ENCODE measurements around the gene LHFPL2.

The LHFPL2 gene

DNA sequence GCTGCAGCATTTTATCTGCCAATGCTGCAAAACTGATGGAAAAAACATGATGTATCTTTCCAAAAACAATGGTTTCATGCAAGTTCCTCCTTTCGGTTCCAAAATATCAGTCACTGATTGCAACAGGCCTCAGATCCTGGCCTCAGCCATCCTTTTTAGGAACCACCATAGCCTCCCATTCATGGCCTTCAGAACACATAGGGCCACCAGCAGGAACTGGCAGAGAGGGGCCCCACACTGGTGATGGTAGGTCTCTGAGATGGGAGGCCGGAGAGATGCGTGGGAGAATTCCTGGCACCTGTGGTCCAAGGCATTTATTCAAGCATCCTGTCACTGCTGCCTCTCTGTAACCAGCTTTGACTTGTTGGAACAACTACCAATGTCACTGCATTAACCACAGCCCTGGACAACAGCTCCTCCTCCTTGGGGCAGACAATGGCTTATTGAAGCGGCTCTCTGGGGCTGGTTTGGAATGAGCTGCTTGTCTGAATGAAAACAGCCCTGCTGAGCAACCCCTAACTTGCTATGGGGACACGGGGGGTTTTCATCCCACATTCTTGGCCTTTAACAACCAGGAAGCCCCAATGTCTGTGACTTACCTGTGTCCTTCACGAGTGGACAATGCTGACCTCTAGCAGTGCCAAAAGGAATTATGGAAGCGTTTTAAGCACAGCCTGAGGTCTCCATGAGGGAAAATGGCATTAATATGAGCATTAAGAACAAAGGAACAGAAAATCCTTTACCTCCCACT lies 108.1 kb downstream of the LHFPL2 start:
- DNase-seq = no peak

DNA sequence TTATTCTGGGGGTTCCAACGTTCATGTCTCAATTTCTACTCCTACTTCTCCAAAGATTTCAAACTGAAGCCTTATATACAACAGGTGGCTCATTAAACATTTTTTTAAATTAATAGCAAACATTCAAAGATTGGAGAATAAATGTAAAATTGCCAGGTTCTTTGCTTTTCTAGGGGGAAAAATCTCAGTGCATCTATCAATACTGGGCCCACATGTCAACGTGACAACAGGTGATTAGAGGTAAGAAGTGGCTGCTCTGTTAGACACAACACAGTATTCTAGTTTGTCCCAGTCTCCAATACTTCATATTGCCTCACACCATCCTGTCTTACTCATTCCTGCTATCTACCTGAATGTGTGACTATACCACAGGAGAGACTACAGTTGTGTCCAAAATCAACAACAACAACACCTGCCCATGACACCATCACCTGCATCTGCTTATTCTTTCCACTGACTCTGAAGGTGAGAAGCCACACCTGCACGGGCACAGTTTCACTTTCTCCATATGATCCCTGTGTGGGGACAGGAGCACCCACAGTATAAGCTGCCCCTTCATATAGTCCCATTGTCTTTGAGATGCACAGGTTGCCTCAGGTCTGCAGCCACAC lies 110.2 kb downstream of the LHFPL2 start:
- no peak for DNase-seq

DNA sequence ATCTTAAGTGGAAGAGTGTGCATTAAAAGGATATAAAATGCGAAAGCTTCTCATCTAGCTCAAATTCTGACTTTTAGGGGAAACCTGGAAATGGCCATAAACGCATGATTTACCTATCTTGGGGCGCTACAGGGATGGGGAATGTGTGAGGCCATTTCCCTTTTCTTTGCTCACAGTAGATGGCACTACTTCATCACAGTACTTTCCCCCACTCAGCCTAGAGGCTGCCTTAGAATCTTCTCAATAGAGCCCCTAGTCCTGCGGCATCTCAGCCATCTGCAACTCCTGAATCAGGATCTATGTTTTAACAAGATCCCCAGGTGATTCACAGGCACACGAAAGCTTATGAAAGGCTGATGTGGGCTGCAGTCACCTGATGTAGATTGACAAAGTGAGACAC lies 110.8 kb downstream of the LHFPL2 start:
- peak; percentile 13 for DNase-seq

DNA sequence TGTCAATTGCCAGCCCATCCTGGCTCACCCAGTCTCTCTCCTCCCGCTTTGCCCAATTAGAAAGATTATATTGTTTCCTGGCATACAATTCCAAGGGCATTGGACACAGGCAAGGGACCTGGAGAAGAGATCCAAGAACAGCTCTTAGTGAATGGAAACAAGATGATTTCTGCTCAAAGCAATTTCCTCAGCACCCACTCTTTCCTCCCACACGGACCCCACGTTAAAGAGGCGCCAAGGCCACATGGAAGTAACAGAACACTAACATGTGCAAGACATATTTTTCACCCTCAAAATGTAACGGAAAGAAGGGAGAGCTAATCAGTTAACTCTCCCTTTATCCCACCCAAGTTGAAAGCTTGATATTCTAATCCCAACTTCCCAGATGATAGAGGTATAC lies 111.2 kb downstream of the LHFPL2 start:
- DNase-seq = no peak

DNA sequence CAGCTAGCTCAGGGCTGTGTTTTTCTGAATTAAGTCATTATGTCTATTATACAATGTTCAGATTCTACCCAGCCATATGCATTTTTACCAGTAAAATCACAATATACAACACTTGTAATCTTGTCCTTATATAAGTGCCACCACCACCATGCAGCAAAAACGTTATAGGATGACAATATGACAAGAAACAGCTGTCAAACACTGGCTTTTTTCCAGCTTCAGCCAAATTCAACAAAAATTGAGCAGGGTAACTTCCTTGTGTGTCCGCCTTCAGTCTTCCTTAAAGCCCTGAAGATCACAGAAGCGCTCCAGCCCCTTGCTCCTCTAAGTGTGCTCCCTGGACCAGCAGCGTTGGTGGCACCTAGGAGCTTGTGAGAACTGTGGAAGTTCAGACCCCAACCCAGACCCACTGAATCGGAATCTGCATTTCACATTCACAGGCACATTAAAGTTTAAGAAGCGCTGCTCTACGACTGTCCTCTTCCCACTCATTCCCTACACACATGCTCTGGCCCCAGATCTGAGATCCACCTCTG lies 111.8 kb downstream of the LHFPL2 start:
- DNase-seq = no peak

DNA sequence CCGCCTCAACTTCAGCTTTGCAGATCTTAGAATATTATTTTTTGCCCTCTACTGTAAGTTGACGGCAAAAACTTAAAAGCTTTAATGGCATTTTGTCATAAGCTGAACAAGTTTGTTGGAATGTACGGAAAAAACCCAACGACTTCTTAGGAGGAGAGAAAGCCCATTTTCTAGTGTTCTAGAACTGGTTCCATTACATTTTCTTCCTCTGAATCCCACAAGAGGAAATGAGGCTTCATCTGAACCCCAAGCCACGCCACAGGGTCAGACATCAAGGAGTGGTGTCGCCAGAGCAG lies 113.7 kb downstream of the LHFPL2 start:
- no peak for DNase-seq

DNA sequence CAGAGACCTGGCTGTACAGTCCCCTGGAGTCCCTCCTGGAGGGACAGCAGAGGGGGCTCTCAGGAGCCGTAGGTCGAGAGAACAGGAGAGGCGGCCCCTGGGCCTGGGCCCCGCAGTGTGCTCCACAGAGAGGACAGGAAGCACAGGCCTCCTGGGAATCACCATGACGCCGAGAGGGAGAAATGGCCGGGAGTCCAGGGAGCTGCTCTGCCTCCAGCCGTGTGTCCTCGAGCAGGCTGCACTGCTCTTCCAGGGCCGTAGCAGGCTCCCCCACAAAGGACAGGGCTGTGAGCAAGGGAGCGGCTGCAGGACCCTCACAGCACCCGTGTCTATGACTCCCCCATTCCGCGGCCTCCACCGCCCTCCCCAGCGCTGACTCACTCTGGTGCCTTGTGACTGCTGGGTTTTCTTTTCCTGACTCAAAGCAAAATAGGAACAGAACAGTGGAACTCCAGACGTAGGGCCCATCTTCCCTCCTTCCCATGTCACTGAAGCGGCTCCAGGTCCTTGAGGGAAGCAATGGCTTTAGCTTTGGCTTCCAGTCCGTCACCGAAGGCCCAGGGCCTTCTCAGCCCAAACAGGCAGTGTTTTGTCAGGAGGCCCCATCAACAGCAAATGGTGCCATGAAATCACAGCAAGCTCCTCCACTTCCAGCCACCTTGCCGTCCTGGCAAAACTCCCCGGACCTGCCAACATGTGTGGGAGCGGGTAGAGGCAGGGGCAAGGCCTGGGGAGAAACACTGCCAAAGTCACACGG lies 114.2 kb downstream of the LHFPL2 start:
- no peak for DNase-seq

DNA sequence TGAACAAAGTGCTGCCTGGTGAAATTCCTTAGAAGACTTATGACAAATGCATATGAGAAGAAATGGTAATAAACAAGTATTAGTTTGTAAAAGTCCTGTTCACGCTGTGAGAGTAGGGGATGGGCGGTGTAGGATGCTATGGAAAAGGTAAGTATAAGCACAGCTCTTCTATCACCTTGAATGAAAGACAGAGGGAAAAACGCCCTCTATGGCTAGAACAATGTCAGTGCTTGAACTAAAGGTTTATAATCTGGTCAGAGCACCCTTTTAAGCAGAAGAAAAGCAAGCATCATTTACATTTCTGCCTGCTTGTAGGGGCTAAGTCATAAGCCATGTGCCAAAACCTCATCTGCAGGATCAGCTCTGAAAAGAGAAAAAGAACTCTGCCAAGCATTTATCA lies 115.2 kb downstream of the LHFPL2 start:
- peak; percentile 32 for DNase-seq

DNA sequence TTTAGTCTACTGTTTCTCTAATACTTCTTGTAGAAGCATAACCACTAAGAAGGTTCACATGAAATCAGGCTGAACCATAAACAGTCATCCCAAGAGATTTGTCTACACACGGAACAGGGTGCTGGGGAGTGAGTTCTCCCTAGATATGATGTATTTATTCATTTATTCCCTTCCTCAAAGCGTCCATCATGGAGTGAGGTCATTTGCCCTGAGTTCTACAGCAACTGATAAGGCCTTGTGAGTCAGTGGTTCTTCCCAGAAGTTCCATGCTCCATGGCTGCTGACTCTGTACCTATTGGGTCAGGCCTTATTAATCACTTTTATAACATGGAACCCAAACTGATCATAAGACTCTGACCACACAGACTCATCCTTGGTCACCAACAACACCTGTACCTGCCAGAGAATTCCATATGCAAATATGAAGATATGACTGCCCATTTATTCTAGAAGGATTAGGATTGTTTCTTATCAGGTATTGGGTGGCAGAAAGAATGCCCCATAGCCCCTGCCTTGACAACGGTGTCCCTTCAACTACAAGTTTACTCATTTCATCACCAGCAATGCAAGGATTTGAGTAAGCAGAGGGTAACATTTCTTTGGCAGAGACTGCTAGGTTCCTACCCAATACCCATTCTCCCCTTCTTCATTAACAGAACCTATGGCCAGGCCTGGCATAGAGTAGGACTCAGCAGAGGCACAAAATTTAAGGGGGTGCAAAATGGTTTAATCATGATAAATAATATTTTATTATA lies 118.1 kb downstream of the LHFPL2 start:
- DNase-seq = peak; percentile 29

DNA sequence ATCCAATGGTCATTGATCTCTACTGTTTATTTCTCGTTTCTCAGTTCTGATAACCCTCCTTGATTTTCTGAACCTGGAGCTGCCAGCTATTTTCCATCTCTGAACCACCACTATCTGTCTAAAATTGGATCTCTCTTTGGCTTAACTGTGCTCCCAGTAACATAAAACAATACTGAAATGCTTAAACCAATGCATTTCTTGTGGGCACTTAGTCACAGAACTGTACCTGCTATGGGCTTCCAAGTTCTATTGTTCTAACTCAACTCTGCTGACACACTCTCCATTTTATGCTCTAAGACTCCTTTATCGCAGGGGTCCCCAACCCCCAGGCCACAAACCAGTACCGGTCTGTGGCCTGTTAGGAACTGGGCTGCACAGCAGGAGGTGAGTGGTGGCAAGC lies 120.6 kb downstream of the LHFPL2 start:
- DNase-seq = no peak

DNA sequence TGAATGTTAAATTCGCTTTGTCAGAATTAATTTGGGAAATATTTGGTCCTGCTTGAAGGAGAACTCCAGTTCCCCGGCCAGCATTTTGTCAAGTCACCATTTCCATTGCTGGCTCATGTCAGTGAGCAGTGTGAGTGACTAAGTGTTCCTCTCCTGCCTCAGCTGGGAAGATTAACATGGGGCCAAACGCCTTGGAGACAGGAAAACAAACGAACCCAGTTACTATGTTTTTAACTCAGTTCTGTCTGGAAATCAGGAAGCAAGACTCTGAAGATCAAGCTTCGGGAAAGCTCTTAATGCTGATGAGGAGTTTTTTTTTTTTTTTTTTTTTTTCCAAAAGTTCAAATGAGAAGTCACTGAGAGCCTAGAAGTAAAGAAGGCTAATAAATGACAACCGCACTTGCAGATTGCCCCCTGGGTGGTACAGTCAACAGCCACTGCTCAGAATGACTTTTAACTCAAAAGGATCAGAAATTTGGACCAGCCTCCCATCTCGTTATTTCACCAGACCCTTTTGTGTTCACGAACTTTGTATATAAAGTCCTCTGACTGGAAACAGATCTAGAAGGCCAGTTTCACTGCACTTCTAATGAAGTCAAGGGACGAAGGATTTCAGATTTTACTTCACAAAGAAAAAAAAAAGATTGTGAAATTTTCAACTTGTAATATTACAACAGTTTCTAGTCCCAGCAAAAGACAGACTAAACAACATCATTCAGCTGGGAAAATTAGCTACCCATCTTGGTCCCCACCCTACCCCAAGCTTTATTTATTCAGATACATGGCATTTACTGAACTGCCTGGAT lies 121.3 kb downstream of the LHFPL2 start:
- no peak for DNase-seq

DNA sequence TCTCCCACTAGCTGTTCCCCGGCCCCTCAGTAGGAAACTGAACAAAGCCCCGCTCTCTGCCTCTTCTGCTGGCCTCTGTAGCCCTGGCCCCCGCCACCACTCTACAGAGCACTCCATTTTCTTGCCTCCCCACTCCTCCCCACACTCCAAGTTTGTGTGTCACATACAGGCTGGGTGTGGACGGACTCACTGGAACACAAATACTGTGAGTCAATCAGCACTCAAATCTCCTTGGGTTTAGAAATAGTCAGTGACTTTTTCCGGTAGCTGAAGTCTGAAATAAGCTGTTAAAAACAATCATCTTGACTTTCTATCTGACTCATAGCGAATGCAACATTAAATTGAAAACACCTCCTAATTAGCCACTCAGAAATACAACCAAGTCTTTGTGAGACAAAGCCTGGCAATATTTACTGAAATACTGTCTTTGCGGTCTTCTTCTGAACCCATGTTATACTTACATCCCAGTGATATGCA lies 122.5 kb downstream of the LHFPL2 start:
- peak; percentile 63 for DNase-seq

DNA sequence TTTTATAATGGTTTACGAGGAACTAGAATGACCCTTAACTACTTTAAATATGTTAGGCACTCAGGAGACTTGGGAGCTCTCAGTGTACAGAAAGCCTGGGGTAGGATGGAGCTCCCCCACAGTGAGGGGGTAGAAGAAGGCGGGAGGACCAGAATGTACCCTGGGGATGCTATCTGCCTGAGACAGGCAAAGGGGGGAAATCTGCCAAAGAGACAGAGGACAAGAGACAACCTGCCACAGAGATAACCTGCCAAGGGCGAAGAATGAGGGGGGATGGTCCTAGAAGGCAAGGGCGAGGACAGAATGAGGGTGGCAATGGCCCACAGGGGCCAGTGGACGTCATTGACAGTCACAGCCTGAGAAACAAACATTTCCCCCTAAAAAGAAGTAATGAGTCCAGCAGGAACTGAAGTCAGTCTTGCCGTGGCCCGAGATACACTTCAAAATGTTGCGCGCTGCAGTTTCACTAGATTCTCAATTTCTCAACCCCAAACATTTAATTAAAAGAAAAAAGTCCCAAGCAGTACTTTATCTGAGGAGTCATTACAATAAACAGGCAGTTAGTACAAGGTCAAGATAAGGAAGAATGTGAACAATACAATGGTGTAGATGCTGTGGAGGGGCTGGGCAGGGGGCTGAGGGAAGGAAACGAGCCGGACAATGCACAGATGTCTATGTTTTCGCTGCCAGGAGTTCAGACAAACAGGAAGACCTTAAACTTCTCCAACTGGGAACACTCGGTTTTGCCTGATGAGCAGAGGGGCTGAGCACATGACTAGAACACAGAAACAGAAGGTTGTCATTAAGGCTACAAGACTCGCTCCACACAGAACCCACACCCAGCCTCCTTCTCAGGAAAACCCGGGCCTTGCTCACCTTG lies 125.0 kb downstream of the LHFPL2 start:
- DNase-seq = no peak

DNA sequence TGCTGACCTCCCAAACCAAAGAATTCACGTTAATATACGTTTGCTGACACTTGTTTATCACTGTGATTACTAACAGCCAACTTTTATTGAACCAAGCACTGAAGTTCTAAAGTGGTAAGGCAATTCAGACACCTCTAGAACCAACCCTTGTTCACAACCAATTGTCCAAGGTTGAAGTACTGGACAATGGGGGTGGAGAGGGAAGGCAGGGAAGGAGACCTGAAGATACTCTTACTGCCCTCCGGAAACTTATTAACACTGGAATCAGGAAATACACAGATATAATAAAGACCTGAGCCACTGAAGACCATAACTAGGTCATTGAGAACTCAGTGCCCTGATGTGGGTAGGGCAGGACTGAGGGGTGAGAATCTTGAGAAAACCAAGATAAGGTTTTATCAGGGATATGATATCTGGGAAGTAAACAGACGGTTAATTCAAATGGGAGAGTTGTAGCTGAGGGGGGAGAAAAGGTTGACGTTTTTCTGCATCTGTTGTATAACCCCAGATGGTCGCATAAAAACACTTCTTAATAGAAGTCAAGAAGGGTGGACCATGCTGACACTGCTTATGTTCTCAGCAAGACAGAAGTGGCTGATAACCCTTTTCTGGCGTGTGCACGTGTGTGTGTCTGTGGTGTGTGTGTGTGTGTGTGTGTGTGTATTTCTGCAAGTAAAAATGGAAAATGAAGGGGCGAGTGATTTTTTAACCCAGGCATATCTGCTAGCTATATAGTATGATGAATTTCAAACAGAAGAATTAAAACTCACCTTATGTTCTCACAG lies 125.9 kb downstream of the LHFPL2 start:
- no peak for DNase-seq

DNA sequence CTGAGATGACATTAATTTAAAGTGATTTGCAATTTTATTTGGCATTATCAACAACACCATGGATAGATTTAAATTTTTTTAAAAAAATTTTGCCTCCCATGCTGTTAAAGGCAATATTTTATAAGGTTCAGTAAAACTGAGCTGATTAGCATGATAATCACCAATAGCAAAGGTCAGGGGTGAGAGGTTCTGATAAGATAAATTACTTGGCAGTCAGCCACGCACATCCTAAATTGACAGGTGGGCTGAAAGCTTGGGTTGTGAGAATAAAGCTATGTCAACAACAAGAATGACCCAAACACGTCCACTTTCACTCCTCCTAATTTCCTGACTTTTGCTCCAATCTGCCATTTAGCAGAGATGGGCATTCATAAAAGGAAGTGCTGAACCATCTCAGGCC lies 127.1 kb downstream of the LHFPL2 start:
- DNase-seq = no peak

DNA sequence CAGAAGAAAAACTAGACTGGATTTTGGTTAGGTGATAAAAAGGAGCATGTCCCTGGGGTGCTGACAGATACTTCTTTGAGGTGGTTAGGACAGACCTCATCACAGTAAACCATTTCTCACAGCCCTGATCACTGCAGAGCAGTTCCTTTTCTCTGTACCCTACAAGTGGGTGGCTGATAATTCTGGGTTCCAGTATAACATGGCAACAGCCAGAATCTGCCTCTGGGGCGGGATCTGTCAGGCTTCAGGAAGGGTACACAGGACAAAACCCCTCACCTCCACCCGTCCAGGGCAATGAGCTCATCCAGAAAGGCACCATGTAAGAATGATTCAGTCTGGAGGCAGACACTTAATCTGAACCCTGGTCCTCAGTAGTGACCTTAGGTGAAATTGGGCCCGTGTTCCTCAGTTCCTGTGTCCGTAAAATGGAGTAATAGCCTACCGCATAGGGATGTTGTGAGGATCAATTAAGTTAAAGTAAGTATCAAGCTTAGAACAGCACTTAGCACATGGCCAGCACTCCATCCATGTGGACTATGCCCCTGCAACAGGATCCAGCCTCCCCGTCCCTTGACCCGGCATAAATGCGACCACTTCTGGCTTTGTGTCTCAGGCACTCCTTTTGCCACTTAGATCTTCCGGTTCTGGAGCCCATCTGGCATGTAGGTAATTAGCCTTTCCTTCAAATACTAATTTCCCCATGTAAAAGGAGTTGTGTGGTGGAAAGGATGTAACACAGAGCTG lies 129.2 kb downstream of the LHFPL2 start:
- no peak for DNase-seq

DNA sequence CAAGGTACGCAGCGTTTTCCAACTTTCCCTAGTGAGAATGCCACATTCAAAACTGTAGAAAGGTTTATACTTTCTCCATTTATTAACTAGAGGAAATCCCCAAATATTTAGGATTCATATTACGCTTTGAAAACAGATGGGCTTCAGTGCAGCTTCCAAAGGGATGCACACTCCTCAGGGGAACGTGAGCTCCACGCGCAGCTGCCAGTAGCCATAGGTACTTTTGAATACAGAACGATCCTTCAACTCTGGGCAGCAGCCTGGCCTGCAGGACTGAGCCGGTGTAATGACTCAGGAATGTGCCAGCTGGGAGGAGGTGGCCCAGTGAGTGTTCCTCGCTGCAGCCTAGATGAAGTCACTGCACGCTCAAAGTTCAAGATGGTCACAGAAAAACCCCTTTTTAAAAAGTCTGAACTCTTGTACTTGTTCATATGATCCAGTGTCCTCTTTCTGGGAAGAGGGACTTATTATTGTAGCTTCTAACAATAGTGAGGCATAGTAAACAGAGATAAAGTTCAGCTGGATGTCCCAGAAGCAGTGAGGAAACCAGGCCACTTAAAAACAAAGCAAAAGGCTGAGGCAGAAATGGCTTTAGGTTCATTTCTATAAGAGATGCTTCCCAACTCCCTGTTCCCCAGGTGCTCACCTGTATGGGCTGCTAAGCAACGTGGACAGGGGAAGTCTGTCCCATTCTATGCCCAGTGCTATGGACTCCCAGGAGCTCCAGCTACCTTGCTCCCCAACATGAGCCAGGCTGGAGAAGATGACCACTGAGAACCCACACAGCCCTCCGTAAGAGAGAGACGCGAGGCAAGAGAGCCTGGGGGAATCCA lies 130.0 kb downstream of the LHFPL2 start:
- no peak for DNase-seq

DNA sequence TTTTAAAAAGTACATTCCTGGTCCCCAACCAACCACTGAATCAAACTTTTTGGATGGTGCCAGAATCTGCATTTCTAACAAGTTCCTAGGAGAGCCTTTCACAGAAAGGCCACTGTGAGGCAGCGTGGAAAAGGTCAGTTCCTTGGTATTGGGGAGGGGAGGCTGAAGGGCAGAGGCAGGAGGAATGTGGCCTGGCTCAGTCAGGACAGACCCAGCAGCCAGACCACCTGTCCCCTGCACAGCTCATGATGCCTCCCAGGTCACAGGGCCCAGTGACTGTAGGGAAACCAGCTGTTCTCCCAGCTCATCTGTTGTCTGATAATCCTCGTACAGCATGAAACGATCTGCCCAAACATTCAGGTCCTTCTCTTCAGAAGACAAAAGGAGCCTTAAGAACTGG lies 132.9 kb downstream of the LHFPL2 start:
- no peak for DNase-seq

Data from activated CD4-positive, alpha-beta T cell treated with anti-CD3 and anti-CD28 coated beads, Interleukin-10, Interleukin-2, amounts not matched to agents 100 ng/mL and 50 ng/mL, durations not matched to agents 16 hours and 8 hours (primary cell).